ENCODE data around the gene DPYD.

DNA sequence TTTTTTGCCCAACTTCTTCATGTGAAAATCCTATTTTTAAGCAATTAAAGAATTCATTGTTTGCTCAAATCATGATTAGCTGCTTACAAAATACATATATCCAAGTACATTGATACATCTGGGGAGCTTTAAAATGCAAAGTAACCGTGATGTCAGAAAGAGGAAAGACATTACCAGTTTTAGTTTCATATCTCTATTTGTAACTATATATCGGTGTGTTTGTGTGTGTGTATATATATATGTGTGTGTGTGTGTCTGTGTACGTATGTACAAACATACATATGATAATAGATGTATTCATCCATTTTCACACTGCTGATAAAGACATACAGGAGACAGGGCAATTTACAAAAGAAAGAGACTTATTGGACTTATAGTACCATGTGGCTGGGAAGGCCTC is 310.1 kb downstream of the DPYD start:
- TF ChIP-seq POLR2A (IDR thresholded peaks at IDR 0.05; ENCODE audit: low read length): no peak
- TF ChIP-seq GATA1 (IDR thresholded peaks at IDR 0.05; ENCODE audit: low read depth, low read length): no peak
